ENCODE measurements around the gene FRMD3. TPM values are rescaled to one million over a fixed set of nuclear protein-coding genes. Genes with fewer than 3 reads are reported as not detected.

Gene FRMD3
- total RNA-seq, 4 donors from 2014 or later = 10.4 to 19.6 (median 16.4) TPM

DNA sequence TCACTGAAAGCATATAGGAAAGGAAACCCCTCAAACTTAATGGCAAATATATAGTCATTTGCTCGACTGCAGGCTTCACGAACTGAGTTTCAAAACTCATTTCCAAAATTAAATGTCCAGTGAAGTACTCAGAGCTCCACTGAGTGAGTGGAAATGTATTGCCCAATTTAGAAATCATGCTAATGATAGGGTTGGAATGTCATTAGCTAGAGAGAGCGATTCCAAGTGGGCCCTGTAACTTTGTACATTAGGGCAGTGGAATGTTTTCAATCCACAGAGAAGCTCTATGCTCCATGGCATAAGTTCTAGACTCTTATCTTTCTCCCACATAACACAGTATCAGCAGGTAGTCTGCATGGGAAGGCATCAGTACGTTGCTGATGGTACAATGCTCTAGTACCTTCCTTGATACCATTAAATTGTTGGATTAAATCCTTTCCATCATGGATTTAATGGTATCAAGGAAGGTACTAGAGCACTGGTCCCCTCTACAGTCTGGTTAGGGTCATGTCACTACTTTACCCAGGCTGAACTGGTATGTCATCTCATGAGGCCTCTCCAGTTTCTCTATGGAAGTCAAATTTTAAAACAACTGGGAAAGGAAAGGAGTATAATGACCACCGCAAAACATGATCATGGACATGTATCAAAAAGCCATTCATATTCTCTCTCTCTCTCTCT, 292.1 kb downstream of the FRMD3 start:
- TF ChIP-seq, protein P1, sequence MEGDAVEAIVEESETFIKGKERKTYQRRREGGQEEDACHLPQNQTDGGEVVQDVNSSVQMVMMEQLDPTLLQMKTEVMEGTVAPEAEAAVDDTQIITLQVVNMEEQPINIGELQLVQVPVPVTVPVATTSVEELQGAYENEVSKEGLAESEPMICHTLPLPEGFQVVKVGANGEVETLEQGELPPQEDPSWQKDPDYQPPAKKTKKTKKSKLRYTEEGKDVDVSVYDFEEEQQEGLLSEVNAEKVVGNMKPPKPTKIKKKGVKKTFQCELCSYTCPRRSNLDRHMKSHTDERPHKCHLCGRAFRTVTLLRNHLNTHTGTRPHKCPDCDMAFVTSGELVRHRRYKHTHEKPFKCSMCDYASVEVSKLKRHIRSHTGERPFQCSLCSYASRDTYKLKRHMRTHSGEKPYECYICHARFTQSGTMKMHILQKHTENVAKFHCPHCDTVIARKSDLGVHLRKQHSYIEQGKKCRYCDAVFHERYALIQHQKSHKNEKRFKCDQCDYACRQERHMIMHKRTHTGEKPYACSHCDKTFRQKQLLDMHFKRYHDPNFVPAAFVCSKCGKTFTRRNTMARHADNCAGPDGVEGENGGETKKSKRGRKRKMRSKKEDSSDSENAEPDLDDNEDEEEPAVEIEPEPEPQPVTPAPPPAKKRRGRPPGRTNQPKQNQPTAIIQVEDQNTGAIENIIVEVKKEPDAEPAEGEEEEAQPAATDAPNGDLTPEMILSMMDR (IDR thresholded peaks at IDR 0.05; ENCODE audit: low read depth) = no peak

DNA sequence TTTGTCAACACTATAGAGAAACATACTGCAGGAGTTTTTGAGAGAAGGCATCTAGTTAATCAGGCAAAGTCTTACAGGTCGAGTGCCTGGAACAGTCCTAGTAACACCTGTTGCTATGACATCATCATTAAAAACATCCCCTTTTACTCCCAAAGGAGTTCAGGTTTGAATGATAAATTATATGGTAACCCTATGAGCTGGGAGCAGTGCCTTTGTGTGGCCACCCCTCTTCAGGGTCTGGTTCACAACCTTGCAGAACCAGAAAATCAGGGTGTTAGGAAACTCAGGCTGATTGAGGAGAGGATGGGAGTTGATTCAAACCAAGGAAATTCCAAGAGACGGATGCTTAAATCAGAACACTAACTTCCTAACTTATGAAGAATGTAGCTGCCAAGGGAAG, 296.1 kb downstream of the FRMD3 start:
- TF ChIP-seq, protein P1 (IDR thresholded peaks at IDR 0.05; ENCODE audit: low read depth) = no peak

GRCh38 chr9:83240671-83241070, 297.5 kb downstream of the FRMD3 start:
- TF ChIP-seq, protein P1 (IDR thresholded peaks at IDR 0.05; ENCODE audit: low read depth) = no peak

- TF ChIP-seq, protein P1 (IDR thresholded peaks at IDR 0.05; ENCODE audit: low read depth) = no peak
Observed at GRCh38 chr9:83239747-83240146, 298.5 kb downstream of the FRMD3 start.

DNA sequence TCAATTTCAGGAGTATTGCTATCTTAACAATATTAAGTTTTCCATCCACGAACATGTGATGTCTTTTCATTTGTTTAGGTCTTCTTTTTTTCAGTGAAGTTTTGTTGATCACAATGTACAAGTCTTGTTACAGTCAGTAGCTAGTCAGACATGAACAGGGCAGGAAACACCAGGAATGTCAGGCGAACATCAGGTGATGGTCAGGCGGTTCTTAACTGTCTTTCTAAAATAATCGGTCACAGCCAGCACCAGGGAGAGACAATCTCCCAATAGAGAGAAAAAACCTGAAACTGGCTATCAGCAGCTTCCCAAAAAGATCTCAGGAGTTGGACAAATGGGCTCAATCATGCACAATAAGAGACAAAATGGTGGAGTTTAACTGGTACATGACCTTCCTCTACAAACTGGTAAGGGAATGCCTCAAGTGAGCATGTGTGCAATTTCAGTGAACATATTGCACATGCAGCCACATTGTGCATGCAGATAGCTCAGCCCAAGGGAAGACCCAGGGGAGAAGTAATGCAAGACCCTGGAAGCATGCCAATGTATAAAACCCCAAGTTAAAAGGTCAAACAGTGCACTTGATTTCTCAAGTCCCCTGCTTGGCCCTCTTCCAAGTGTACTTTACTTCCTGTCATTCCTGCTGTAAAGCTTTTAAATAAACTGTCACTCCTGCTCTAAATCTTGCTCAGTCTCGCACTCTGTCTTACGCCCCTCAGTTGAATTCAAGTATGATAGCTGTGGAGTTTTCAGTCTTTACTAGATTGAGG, 299.1 kb downstream of the FRMD3 start:
- TF ChIP-seq, protein P1 (IDR thresholded peaks at IDR 0.05; ENCODE audit: low read depth) = no peak

- TF ChIP-seq, protein P1 (IDR thresholded peaks at IDR 0.05; ENCODE audit: low read depth) = no peak
Observed at GRCh38 chr9:83236029-83236696, 302.0 kb downstream of the FRMD3 start.

- TF ChIP-seq, protein P1 (IDR thresholded peaks at IDR 0.05; ENCODE audit: low read depth) = no peak
Observed at GRCh38 chr9:83235526-83235925, 302.7 kb downstream of the FRMD3 start.
